ENCODE results near the gene FGGY.

Gene FGGY

GRCh38 chr1:59743324-59744091 lies 446.6 kb downstream of the FGGY start:
- Histone ChIP-seq H3K36me3 (ENCODE audit: control insufficient read depth, insufficient read depth, low read length) (no peaks in the 10 kb centered on the region), H3K27ac (ENCODE audit: low read depth, low read length) (no peak overlapping the region), H3K4me1 (ENCODE audit: control insufficient read depth, insufficient read depth, low read length) (no peaks in the 10 kb centered on the region), H3K9ac (ENCODE audit: low read depth, low read length) (no peak overlapping the region), H3K9me3 (ENCODE audit: control insufficient read depth, insufficient read depth, low read length) (no peaks in the 10 kb centered on the region), H3K4me3 (ENCODE audit: low read depth, low read length) (no peak overlapping the region), H3K27me3 (ENCODE audit: control insufficient read depth, insufficient read depth, low read length) (no peaks in the 10 kb centered on the region)

- H3K27me3 ChIP-seq (ENCODE audit: control insufficient read depth, insufficient read depth, low read length): no peaks in the 10 kb centered on the region
- no peak overlapping the region for H3K27ac ChIP-seq (ENCODE audit: low read depth, low read length)
- H3K4me1 ChIP-seq (ENCODE audit: control insufficient read depth, insufficient read depth, low read length): no peaks in the 10 kb centered on the region
These were observed 450.6 kb downstream of the FGGY start for GRCh38 chr1:59747420-59748024.

GRCh38 chr1:59748123-59748522 lies 451.2 kb downstream of the FGGY start:
- Histone ChIP-seq H3K9ac (ENCODE audit: low read depth, low read length) (no peak overlapping the region), H3K27ac (ENCODE audit: low read depth, low read length) (no peak overlapping the region), H3K4me3 (ENCODE audit: low read depth, low read length) (no peak overlapping the region), H3K36me3 (ENCODE audit: control insufficient read depth, insufficient read depth, low read length) (no peaks in the 10 kb centered on the region), H3K4me1 (ENCODE audit: control insufficient read depth, insufficient read depth, low read length) (no peaks in the 10 kb centered on the region), H3K9me3 (ENCODE audit: control insufficient read depth, insufficient read depth, low read length) (no peaks in the 10 kb centered on the region), H3K27me3 (ENCODE audit: control insufficient read depth, insufficient read depth, low read length) (no peaks in the 10 kb centered on the region)

More at GRCh38 chr1:59747420-59748024, 450.6 kb downstream of the FGGY start:
- no peak overlapping the region for H3K9ac ChIP-seq (ENCODE audit: low read depth, low read length)
- H3K36me3 ChIP-seq (ENCODE audit: control insufficient read depth, insufficient read depth, low read length): no peaks in the 10 kb centered on the region
- H3K4me3 ChIP-seq (ENCODE audit: low read depth, low read length): no peak overlapping the region
- H3K9me3 ChIP-seq (ENCODE audit: control insufficient read depth, insufficient read depth, low read length): no peaks in the 10 kb centered on the region

GRCh38 chr1:59750328-59751003 lies 453.6 kb downstream of the FGGY start:
- H3K27ac ChIP-seq (ENCODE audit: low read depth, low read length): no peak overlapping the region
- H3K9ac ChIP-seq (ENCODE audit: low read depth, low read length): no peak overlapping the region
- H3K9me3 ChIP-seq (ENCODE audit: control insufficient read depth, insufficient read depth, low read length): no peaks in the 10 kb centered on the region
- H3K27me3 ChIP-seq (ENCODE audit: control insufficient read depth, insufficient read depth, low read length): no peaks in the 10 kb centered on the region
- H3K36me3 ChIP-seq (ENCODE audit: control insufficient read depth, insufficient read depth, low read length): no peaks in the 10 kb centered on the region
- H3K4me3 ChIP-seq (ENCODE audit: low read depth, low read length): no peak overlapping the region
- no peaks in the 10 kb centered on the region for H3K4me1 ChIP-seq (ENCODE audit: control insufficient read depth, insufficient read depth, low read length)

- Histone ChIP-seq H3K9me3 (ENCODE audit: control insufficient read depth, insufficient read depth, low read length) (no peaks in the 10 kb centered on the region), H3K36me3 (ENCODE audit: control insufficient read depth, insufficient read depth, low read length) (no peaks in the 10 kb centered on the region), H3K9ac (ENCODE audit: low read depth, low read length) (no peak overlapping the region), H3K4me1 (ENCODE audit: control insufficient read depth, insufficient read depth, low read length) (no peaks in the 10 kb centered on the region), H3K27me3 (ENCODE audit: control insufficient read depth, insufficient read depth, low read length) (no peaks in the 10 kb centered on the region), H3K27ac (ENCODE audit: low read depth, low read length) (no peak overlapping the region), H3K4me3 (ENCODE audit: low read depth, low read length) (no peak overlapping the region)
These were observed 454.1 kb downstream of the FGGY start for GRCh38 chr1:59751004-59751395.

- Histone ChIP-seq H3K9me3 (ENCODE audit: control insufficient read depth, insufficient read depth, low read length) (no peaks in the 10 kb centered on the region), H3K9ac (ENCODE audit: low read depth, low read length) (no peak overlapping the region), H3K27me3 (ENCODE audit: control insufficient read depth, insufficient read depth, low read length) (no peaks in the 10 kb centered on the region), H3K27ac (ENCODE audit: low read depth, low read length) (no peak overlapping the region), H3K36me3 (ENCODE audit: control insufficient read depth, insufficient read depth, low read length) (no peaks in the 10 kb centered on the region), H3K4me3 (ENCODE audit: low read depth, low read length) (no peak overlapping the region), H3K4me1 (ENCODE audit: control insufficient read depth, insufficient read depth, low read length) (no peaks in the 10 kb centered on the region)
These were observed 454.9 kb downstream of the FGGY start for GRCh38 chr1:59751801-59752200.

- no peaks in the 10 kb centered on the region for H3K27me3 ChIP-seq (ENCODE audit: control insufficient read depth, insufficient read depth, low read length)
- H3K9ac ChIP-seq (ENCODE audit: low read depth, low read length): no peak overlapping the region
- H3K9me3 ChIP-seq (ENCODE audit: control insufficient read depth, insufficient read depth, low read length): no peaks in the 10 kb centered on the region
These were observed 455.9 kb downstream of the FGGY start for GRCh38 chr1:59752556-59753414.

GRCh38 chr1:59755069-59755685 lies 458.3 kb downstream of the FGGY start:
- H3K9ac ChIP-seq (ENCODE audit: low read depth, low read length): no peak overlapping the region
- H3K9me3 ChIP-seq (ENCODE audit: control insufficient read depth, insufficient read depth, low read length): no peaks in the 10 kb centered on the region
- no peak overlapping the region for H3K27ac ChIP-seq (ENCODE audit: low read depth, low read length)
- no peak overlapping the region for H3K4me3 ChIP-seq (ENCODE audit: low read depth, low read length)
- H3K27me3 ChIP-seq (ENCODE audit: control insufficient read depth, insufficient read depth, low read length): no peaks in the 10 kb centered on the region
- no peaks in the 10 kb centered on the region for H3K36me3 ChIP-seq (ENCODE audit: control insufficient read depth, insufficient read depth, low read length)
- 0 out of 2 replicates have a peak, but pooled peaks cover 4% of the 10 kb centered on the region for H3K4me1 ChIP-seq (ENCODE audit: control insufficient read depth, insufficient read depth, low read length)

More at GRCh38 chr1:59752556-59753414, 455.9 kb downstream of the FGGY start:
- Histone ChIP-seq H3K4me1 (ENCODE audit: control insufficient read depth, insufficient read depth, low read length) (no peaks in the 10 kb centered on the region), H3K36me3 (ENCODE audit: control insufficient read depth, insufficient read depth, low read length) (no peaks in the 10 kb centered on the region), H3K27ac (ENCODE audit: low read depth, low read length) (no peak overlapping the region), H3K4me3 (ENCODE audit: low read depth, low read length) (no peak overlapping the region)

- Histone ChIP-seq H3K4me1 (ENCODE audit: control insufficient read depth, insufficient read depth, low read length) (0 out of 2 replicates have a peak, but pooled peaks cover 4% of the 10 kb centered on the region), H3K27me3 (ENCODE audit: control insufficient read depth, insufficient read depth, low read length) (no peaks in the 10 kb centered on the region), H3K9ac (ENCODE audit: low read depth, low read length) (no peak overlapping the region), H3K27ac (ENCODE audit: low read depth, low read length) (no peak overlapping the region), H3K4me3 (ENCODE audit: low read depth, low read length) (no peak overlapping the region), H3K9me3 (ENCODE audit: control insufficient read depth, insufficient read depth, low read length) (no peaks in the 10 kb centered on the region), H3K36me3 (ENCODE audit: control insufficient read depth, insufficient read depth, low read length) (no peaks in the 10 kb centered on the region)
These were observed 460.4 kb downstream of the FGGY start for GRCh38 chr1:59757197-59757747.
